Cortex of kidney (tissue), 1 donor: ENCODE measurements around the gene STAB2.

ENCODE experiments used
- DNase-seq: peaks from one replicate; lab custom pipeline; 2025; lab: John Stamatoyannopoulos, UW

STAB2 gene

DNA sequence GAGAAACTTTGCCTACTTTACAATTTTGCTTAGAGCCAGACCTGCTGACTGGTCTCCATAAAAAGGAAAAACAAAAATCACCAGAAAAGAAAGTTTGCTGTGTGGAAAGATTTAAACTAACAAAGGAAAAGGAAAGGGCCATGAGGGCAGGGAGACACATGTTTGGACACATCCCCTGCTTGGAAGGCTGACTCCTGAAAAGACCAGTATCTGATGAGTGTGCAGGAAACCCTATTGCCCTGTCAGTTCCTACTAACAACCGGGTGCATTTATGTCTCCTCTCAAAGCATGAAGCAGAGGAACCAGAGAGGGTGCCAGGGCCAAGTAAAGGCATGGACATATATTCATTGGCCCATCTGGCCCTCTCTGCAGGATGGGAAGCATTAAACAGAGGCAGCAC lies 7.0 kb upstream of the STAB2 start:
- no peak for DNase-seq

DNA sequence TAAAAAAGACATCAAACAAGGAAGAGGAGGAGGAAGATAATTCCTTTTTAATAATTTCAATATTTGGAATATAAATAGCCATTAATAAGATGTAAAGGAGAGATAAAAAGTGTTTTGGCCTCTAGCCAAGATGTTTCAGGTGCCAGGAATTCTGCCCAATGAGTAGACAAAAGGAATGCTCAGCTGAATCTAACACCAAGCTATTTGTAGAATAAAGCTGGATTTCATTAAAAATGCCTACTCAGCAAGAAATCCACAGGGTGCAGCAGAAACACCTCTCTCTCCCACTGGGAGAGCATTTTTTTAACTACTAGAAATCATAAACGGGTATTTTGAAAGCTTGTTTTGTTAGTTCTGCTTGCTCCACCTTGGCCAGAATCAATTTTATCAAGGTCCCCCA lies 4.1 kb upstream of the STAB2 start:
- no peak for DNase-seq

DNA sequence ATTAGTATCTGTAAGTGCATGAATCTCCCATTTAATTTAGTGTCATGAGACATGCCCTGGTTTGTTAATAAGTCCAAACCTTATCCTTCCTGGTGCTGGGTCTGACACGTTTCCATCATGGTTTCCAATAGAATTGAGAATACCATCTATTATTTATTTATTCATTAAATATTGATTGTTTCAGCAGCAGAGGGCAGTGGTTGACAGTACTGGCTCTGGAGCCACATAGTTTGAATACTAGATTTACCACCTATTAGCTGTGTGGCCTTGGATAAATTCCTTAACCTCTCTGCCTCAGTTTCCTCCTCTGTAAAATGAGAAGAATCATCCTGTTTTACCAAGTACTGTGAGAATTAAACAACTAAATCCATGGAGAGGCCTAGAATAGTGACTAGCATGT lies 941 bp upstream of the STAB2 start:
- DNase-seq = no peak

DNA sequence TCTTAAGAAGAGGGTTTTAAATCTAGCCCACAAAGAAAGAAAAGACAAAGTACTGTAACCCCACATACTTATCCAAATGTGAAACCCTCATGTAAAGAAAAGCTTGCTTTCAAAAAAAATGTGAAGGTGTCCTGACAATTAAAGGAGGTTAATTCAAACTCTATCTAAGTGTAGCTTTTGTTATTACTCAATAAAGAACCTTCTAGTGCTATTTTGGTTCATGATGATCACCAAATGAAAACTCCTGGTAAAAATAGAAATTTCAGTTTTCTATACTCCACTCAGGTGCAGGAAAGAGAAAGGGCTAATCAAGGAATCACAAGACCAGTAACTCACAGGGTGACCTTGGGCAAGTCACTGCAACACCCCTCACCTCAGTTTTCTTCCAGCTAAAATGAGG lies 1.6 kb downstream of the STAB2 start:
- no peak for DNase-seq

DNA sequence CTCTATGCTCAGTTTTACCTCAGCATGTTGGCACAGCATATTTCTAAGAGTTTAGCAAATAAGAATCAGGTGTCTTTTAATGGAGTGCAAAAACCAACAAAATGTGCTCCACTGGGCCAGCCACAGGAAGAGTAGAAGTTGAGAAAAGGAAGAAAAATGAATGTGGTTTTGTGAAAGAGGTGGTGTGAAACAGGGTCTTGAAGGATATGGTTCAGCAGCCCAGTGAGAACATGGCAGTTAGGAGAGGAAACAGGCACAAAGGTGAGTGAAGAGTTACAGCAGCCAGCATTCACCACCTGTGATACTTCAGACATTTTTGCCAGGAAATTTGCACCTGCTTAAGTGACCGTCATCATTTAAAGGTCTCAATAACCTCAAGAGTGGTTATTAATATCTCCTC lies 2.4 kb downstream of the STAB2 start:
- no peak for DNase-seq

DNA sequence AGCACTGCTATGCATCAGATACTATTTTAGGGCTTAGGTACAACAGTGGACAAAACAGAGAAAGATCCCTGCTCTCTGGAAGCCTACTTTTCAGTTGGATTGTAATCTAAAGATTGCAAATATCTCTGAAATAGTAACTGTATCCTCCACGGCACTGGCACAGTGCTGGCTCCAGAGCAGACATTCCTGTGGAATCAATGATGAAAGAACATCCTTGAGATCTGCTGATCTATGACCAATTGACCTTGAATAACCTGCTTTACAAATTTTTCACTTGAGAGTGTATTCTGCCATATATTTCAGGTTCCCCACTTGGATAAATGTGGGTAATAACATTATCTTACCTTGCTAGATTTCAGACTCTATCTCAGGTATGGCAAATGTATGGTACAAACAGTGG lies 3.2 kb downstream of the STAB2 start:
- DNase-seq = no peak

DNA sequence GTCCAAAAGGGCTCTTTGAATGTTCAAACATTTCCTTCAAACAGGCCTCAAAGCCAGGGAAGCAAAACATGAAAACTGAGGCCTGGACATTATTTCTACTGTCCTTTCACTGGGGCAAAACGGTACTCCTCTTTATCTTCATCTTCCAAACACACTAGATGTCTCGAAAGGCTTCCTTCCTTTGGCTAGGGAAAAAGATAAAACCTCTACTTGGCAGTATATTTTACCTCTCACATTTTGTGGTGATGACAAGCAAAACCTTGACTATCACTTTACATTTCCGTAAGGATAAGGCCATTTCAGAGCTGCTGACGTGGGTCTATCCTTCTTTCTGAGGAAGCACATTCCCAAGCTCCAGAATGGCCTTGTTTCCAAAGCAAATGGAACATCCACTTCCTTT lies 9.9 kb downstream of the STAB2 start:
- no peak for DNase-seq

DNA sequence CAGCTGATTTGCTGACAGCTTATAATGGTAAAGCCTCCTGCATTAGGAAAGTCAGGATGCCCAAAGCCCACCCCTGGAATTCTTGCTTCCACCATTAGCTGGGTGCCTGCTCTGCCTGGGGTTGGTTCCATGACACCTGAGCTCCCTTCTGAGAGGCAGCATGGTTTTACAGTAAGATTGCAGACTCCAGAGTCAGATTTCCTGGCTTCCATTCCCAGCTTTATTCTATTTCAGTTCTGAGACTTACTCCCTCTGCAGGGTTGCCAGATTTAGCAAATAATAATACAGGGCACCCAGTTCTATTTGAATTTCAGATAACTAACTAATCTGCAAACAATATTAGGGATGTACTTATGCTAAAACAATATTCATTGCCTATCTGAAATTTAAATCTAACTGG lies 12.2 kb downstream of the STAB2 start:
- no peak for DNase-seq

DNA sequence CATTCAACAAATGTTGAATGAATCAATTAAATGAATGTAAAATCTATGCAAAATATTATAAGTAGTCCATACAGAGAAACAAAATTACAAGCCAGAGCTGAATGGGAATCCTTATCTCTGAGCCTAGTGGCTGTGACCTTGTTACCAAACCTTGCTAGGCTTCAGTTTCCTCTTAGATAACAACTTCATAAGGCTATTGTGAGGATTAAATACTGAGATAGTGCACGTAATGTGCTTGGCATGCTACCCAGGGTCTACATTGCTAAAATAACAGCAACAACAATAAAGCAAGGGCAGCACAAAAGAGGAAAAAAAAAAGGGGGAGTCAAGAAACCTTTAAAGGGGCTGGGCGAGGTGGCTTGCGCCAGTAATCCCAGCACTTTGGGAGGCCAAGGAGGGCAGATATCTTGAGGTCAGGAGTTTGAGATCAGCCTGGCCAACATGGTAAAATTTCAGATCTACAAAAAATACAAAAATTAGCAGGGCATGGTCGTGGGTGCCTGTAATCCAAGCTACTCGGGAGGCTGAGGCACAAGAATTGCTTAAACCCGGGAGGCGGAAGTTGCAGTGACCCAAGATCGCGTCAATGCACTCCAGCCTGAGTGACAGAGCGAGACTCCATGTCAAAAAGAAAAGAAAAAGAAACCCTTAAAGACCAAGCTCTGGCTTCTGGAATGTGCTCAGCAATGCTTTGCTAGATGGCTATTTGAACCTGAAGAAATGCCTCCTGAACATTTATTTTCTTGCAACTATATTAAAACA lies 14.1 kb downstream of the STAB2 start:
- no peak for DNase-seq

DNA sequence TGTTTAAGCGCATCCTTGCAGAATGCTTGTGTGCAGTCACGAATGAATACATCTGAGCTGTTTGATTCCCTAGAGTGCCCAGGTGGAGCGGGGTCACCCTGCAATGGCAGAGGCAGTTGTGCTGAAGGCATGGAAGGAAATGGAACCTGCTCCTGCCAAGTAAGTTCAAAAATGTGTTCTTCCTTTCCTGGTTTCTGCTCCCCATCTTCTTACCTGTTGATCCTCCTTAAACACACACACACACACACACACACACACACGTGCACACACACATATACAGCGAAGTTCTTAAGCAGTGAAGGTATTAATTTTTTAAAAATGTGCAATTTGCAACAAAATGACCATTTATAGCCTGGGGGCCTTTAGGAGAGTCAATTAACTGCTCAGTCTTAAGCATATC lies 33.3 kb downstream of the STAB2 start:
- no peak for DNase-seq

DNA sequence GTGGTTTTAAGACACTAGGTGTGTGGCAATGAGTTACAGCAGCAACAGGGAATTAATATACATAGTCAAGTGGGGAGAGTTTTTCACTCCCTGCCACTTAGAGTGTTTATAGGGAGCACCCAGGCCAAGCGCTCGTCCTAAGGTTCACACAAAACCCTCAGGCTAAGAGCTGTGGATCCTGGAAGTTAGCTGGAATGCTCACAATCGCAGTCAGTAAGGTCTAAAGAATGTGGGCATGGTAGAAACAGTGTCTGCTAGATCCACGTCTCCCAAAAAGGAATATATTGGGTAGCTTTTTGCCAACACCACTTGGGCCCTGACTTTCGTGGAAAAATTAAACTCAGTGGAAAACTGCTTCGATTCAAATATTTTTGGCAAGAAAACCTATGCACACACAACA lies 36.6 kb downstream of the STAB2 start:
- no peak for DNase-seq

DNA sequence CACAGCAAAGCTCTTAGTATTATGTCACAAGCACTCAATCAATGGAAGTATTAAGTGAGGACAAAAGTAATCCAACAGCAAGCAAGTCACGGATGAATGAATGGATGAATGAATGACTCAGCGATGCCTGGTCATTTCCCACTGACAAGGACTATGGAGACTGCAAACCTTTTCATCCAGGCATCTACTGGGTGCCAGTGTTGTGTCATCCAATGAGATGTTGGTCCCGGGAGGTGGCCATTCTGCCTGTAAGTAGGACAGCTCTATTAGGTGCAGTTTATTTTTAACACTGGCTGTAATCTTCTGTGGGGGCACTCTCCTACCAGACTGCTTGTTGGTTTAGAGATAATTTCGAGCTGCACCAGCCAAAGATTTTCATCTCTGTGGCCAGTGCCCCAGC lies 39.4 kb downstream of the STAB2 start:
- no peak for DNase-seq

DNA sequence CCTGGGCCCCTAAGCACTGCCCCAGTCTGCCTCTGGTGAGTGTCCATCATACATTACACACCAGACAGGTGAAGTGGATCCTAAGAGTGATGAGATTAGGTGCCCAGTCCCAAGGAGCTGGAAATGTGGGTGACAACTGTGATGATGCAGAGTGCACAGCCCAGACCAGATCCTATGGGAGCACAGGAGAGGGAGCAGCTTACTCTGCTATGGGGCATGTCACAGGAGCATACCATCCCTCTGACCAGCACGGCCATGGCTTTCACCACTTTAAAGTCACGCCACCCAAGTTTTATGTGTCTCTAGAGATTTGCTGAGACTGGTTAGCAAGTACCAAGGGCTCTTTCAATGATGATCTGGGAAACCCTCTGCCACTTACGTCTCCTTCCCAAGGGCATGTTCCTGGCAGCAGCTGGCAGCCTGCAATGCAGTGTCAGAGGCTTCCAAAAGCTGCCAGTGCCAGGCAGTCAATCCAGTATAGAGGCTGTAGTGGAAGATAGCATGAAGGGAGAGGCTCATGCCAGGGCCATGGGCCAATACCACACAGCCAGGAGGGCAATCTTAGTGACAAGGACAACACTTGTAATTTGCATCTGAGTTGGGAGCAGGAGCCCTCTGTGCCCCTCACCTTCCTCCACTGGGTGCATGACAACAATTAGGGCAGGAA lies 40.2 kb downstream of the STAB2 start:
- DNase-seq = no peak

DNA sequence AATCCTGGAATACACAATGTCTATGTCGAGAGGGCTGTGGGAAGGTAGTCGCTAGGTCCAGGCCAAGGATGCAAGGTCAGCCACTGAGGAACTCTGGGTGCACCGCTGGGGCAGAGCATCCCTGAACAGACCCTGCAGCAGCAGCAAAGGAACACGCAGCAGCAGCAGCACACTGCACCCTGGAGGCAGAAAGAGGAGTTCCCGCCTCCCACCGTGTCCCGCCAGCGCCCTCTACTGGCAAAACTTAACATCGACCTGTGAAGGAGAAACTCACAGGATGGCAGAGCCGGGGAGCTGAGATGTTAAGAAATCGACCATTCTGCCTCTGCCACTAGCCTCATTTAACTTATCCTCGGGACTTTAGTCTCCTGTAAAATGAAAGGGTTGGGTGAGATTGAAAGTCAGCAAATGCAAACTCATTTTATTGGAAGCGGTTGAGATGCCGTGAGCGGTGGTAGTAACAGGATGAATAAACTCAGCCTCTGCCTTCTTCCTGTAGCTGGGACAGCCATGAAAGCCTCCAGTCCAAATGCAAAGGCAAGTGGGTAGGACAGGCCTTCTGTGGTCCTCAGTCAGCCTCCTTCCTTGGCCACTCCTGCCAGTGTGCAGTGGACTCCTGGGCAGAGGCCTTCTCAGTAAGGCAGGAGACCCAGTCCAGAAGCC lies 45.6 kb downstream of the STAB2 start:
- no peak for DNase-seq

DNA sequence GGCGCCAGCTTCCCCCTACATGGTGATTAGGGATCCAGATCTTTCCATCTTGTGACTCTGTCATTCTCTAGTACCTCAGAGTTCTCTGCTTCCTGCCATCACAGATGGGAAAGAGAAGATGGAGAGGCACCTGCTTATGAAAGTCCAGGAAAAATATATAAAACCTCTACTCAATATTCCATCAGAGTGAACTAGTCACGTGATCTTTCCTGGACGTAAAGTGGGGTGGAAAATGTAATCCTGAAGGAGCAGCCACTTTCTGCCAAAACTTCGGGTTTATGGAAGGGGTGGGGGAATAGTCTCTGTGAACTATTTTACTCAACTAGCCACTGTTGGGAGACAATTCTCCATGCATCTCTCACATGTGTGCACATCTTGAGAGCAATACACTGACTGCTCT lies 47.7 kb downstream of the STAB2 start:
- no peak for DNase-seq

DNA sequence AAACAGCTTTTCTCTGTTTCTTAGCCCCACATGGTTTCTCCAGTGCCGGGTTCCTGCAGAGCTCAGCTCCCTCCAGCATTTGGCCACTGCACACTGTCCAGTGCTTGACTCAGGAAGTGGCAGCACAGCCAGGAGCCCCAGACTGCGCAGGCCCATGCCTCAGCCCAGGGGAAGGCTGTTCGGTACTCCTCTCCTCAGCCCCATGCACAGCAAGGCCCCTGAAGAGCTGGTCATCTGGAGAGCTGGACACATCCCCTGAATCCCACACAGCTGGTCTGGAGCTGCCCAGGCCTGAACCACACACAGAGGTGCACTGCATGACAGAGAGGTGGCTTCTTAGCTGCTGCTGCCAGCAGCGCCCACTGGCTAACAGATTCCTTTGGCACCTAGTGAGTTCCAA lies 48.3 kb downstream of the STAB2 start:
- no peak for DNase-seq

DNA sequence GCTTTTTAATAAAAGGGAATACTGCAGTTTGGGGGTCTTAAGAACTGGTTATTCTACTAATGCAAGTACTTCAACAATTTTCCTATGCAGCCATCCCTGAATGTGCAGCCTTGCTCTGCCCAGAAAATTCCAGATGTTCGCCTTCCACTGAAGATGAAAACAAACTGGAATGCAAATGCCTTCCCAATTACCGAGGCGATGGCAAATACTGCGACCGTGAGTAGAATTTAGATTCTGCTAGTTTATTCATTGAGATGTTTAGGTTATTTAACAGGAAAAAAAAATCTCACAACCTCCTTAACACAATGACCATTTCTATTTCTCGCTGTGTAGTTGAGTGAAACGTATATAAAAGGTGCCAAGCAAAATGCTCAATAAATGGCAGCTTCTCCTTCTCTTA lies 49.9 kb downstream of the STAB2 start:
- no peak for DNase-seq

DNA sequence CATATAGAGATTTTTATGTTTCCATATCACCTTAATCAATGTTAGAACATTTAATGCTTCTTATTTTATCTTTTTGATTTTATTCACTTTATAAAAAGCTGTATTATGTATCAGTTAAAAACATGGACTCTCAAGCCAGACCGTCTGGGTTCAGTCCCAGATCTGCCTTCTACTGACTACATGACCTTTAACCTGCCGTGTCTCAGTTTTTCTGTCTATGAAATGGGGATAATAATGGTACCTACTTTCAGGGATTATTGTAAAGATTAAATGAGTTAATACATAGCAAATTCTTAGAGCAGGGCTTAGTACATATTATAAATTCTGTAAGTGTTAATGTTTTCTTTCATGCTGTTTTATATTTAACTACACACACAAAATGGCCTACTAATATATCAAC lies 50.4 kb downstream of the STAB2 start:
- DNase-seq = no peak

DNA sequence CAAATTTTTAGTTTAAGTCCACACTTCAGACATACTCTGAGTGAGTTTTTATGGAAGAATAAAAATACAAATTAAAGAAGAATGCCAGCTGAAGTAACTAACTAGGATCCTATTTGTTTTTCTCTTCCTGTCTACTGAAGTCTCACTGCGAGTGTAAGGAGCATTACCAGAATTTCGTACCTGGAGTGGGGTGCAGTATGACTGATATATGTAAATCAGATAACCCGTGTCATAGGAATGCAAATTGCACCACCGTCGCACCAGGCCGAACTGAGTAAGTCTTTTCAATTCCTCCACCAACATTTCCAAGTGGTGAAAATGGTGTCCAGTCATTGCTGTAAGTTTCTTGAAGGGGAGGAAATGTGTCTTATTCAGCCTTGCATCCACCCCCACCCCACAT lies 52.9 kb downstream of the STAB2 start:
- DNase-seq = no peak

DNA sequence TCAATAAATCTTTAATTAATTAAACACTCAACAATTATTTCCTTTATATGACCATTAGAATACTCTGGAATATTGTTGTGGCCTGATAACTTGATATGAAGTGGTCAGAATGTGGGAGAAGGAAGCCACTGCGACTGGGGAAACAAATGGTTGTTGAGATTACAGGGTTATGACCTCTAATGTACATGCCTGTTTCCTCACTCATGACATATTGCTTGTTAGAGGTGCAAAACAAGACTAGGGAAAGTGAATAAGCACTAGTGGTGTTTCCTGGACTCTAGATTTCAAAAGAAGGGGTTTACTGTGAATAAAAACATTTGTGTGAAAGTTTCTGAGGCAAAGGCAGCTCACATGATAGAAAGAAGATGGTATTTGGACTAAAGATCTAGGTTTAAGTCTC lies 53.3 kb downstream of the STAB2 start:
- no peak for DNase-seq

DNA sequence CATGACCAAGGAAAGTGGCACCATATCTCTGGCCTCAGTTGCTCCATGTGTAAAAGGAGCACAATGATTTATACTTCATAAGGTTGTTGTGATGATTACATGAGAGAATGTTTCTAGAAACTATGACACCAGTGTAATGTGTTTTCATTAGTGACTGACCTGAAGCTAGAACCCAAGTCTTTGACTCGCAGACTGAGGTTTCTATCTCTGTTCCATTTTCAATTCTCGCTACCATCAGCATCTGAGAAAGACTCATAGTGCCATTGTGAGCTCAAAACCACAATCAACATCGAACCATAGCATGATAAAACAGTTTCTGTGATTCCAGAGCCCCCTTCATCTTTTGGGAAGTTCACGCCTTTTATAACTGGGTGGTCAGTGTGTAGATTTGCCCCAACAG lies 53.8 kb downstream of the STAB2 start:
- no peak for DNase-seq

DNA sequence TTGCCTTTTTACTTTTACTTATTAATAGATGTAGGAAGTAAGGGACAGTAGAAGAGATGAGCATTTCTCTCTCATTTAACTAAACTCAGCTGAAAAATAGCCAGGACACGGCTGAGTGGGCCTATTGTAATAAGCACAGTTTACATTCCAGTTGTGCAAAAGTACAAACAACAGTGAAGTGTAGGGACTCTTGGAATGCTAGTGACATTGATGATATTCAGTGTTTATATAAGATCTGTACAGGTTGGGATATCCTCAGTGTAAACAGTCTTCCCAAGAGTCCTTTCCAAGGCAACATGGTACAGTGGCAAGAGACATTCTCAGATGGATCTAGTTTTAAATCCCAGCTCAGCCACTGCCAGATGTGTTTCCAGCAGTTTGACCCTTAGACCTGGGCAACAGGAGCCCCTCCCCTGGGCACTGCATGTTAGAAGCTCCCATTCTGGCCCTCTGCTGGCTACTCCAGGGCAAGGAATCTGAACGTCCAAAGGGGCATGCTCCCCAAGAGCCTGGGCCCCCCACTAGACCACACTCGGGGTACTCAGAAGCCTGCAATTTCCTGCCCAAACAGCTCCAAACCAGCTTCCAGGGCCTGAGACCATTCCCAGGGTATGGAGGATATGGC lies 55.3 kb downstream of the STAB2 start:
- no peak for DNase-seq

DNA sequence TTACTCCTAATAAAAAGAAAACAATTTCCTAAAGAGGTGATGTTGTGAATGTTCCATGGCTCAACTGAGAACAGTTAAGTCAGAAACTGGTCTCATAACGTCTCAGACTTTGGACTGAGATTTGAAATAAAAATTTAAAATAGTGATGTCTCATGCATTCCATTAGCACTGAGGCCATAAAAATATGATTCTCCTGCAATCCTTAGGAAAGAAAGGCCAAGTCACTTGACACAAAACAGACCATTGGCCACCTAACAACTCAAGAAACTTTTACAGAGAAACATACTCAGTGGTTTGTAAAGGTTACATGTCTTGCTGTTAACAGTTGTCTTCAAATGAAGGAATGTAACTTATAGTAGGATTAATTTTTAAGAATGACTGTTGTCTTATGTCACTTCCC lies 58.1 kb downstream of the STAB2 start:
- DNase-seq = no peak
